MM.1S (cell line): ENCODE results near the gene LRWD1.

ENCODE experiments used
- DNase-seq: peaks from one replicate; pipeline ENCODE4 v3.0.0-alpha.2; 2015
- H2AFZ ChIP-seq: fragments of 300-600 bp; sonication (generic); 2 replicates; pipeline ENCODE4 v1.6.0; 2016; ENCODE audit warnings: antibody characterized with exemption, low read length
- H3F3A ChIP-seq: fragments of 300-600 bp; sonication (generic); 2 replicates; pipeline ENCODE4 v1.6.1; 2016; ENCODE audit warnings: mild to moderate bottlenecking, antibody characterized with exemption, low read length, moderate library complexity, mixed read lengths; ENCODE audit not compliant: insufficient read depth
- H3K27ac ChIP-seq: fragments of 300-600 bp; sonication (generic); 2 replicates; pipeline ENCODE4 v1.5.1; 2016; ENCODE audit warnings: mild to moderate bottlenecking, low read length
- H3K27me3 ChIP-seq: fragments of 300-600 bp; sonication (generic); replicated peaks from 2 replicates; pipeline ENCODE4 v1.6.0; 2016; ENCODE audit warnings: low read length; ENCODE audit not compliant: insufficient read depth
- H3K36me3 ChIP-seq: fragments of 300-600 bp; sonication (generic); replicated peaks from 2 replicates; pipeline ENCODE4 v1.6.1; 2016; ENCODE audit warnings: mild to moderate bottlenecking, low read length, mixed read lengths; ENCODE audit not compliant: insufficient read depth
- H3K4me1 ChIP-seq: fragments of 300-600 bp; sonication (generic); 2 replicates; pipeline ENCODE4 v1.6.1; 2016; ENCODE audit warnings: low read length, mixed read lengths
- H3K4me2 ChIP-seq: fragments of 300-600 bp; sonication (generic); 2 replicates; pipeline ENCODE4 v1.6.0; 2016; ENCODE audit warnings: low read depth, low read length
- H3K4me3 ChIP-seq: fragments of 300-600 bp; sonication (generic); 2 replicates; pipeline ENCODE4 v1.5.1; 2016; ENCODE audit warnings: low read length, mixed read lengths
- H3K79me2 ChIP-seq: fragments of 300-600 bp; sonication (generic); 2 replicates; pipeline ENCODE4 v1.6.1; 2016; ENCODE audit warnings: mixed run types, low read length, mixed read lengths
- H3K9ac ChIP-seq: fragments of 300-600 bp; sonication (generic); 2 replicates; pipeline ENCODE4 v1.6.1; 2016; ENCODE audit warnings: low read length, mixed read lengths
- H3K9me2 ChIP-seq: fragments of 300-600 bp; sonication (generic); replicated peaks from 2 replicates; pipeline ENCODE4 v1.6.1; 2016; ENCODE audit warnings: mild to moderate bottlenecking, low read length, mixed read lengths; ENCODE audit not compliant: insufficient read depth
- H3K9me3 ChIP-seq: fragments of 300-600 bp; sonication (generic); replicated peaks from 2 replicates; pipeline ENCODE4 v1.6.1; 2016; ENCODE audit warnings: mild to moderate bottlenecking, low read length, mixed read lengths; ENCODE audit not compliant: insufficient read depth
- H4K20me1 ChIP-seq: fragments of 300-600 bp; sonication (generic); 2 replicates; pipeline ENCODE4 v1.6.1; 2016; ENCODE audit warnings: mild to moderate bottlenecking, low read length, moderate library complexity, mixed read lengths; ENCODE audit not compliant: insufficient read depth
- CTCF ChIP-seq: fragments of 300-600 bp; sonication (generic); IDR thresholded peaks from 2 replicates; pipeline ENCODE4 v1.5.1; 2016; ENCODE audit warnings: antibody characterized with exemption, low read length, mixed read lengths
- EZH2 ChIP-seq: fragments of 300-600 bp; sonication (generic); optimal IDR thresholded peaks from 2 replicates; pipeline ENCODE3; 2017; ENCODE audit warnings: low read depth, mild to moderate bottlenecking, antibody characterized with exemption, low read length, mixed read lengths
- EZH2phosphoT487 ChIP-seq: fragments of 300-600 bp; sonication (generic); IDR thresholded peaks from 2 replicates; pipeline ENCODE4 v1.6.1; 2018; ENCODE audit warnings: antibody characterized with exemption, low read length

LRWD1 gene

GRCh38 chr7:102434039-102434486 is 30.7 kb upstream of the LRWD1 start:
- H3K27ac ChIP-seq, result peak overlapping the region; percentile 83
- no peaks in the 10 kb centered on the region for H3K9me2 ChIP-seq
- H3K36me3 ChIP-seq, result 0 out of 2 replicates have a peak, but pooled peaks cover 4% of the 10 kb centered on the region
- H3K4me3 ChIP-seq, result peak overlapping the region; percentile 98
- H3F3A ChIP-seq, result peaks cover 23% of the 10 kb centered on the region
- H3K9me3 ChIP-seq, result no peaks in the 10 kb centered on the region
- TF ChIP-seq EZH2, result no peak
- TF ChIP-seq CTCF, result no peak
- TF ChIP-seq EZH2phosphoT487, result no peak
- peaks cover 48% of the 10 kb centered on the region for H3K4me1 ChIP-seq
- peaks cover 62% of the 10 kb centered on the region for H3K79me2 ChIP-seq
- peak; percentile 51 for DNase-seq
- no peak overlapping the region for H2AFZ ChIP-seq
- no peaks in the 10 kb centered on the region for H3K27me3 ChIP-seq
- peak overlapping the region; percentile 98 for H3K4me2 ChIP-seq
- peak overlapping the region; percentile 99 for H3K9ac ChIP-seq
- no peaks in the 10 kb centered on the region for H4K20me1 ChIP-seq

GRCh38 chr7:102436118-102436517 is 28.7 kb upstream of the LRWD1 start:
- H3K9me2 ChIP-seq, result no peaks in the 10 kb centered on the region
- peaks cover 52% of the 10 kb centered on the region for H3K4me1 ChIP-seq
- no peaks in the 10 kb centered on the region for H4K20me1 ChIP-seq
- H3K27me3 ChIP-seq, result no peaks in the 10 kb centered on the region
- no peaks in the 10 kb centered on the region for H3K9me3 ChIP-seq
- TF ChIP-seq EZH2, result no peak
- no peak for TF ChIP-seq EZH2phosphoT487
- TF ChIP-seq CTCF, result no peak
- no peak for DNase-seq
- H3K27ac ChIP-seq, result no peak overlapping the region
- H3K4me3 ChIP-seq, result no peak overlapping the region
- H3K36me3 ChIP-seq, result 0 out of 2 replicates have a peak, but pooled peaks cover 4% of the 10 kb centered on the region
- H3K4me2 ChIP-seq, result no peak overlapping the region
- H3K9ac ChIP-seq, result no peak overlapping the region
- H3K79me2 ChIP-seq, result peaks cover 68% of the 10 kb centered on the region
- no peak overlapping the region for H2AFZ ChIP-seq
- H3F3A ChIP-seq, result peaks cover 44% of the 10 kb centered on the region

GRCh38 chr7:102439963-102440795 is 24.6 kb upstream of the LRWD1 start:
- Histone ChIP-seq H3K79me2 (peaks cover 59% of the 10 kb centered on the region), H3K9me3 (no peaks in the 10 kb centered on the region), H3K4me1 (peaks cover 52% of the 10 kb centered on the region), H2AFZ (no peak overlapping the region), H3K9ac (peak overlapping the region; percentile 46; the same call in 1 of the 2 replicates), H3K36me3 (0 out of 2 replicates have a peak, but pooled peaks cover 4% of the 10 kb centered on the region), H3K27me3 (no peaks in the 10 kb centered on the region), H3K4me3 (no peak overlapping the region), H3F3A (peaks cover 67% of the 10 kb centered on the region), H3K27ac (peak overlapping the region; percentile 98; the same call in 1 of the 2 replicates), H3K4me2 (peak overlapping the region; percentile 42; the same call in 1 of the 2 replicates), H4K20me1 (no peaks in the 10 kb centered on the region), H3K9me2 (no peaks in the 10 kb centered on the region)
- DNase-seq, result no peak
- no peak for TF ChIP-seq EZH2
- TF ChIP-seq EZH2phosphoT487, result no peak
- TF ChIP-seq CTCF, result no peak
